Fibroblast of villous mesenchyme (primary cell): Measurements from ENCODE around the gene PERCC1. TPM values are rescaled to one million over a fixed set of nuclear protein-coding genes. Genes with fewer than 3 reads are reported as not detected.

Source experiments
- DNase-seq: peaks from one replicate; pipeline ENCODE4 v3.0.0-alpha.2; 2010; ENCODE audit warnings: low read depth
- H3K4me3 ChIP-seq: 2 replicates; pipeline ENCODE4 v1.5.1; 2011; ENCODE audit warnings: low read depth, mild to moderate bottlenecking, low read length
- CTCF ChIP-seq: IDR thresholded peaks from 2 replicates; pipeline ENCODE4 v1.5.1; 2012; ENCODE audit warnings: low read depth, mild to moderate bottlenecking, low read length; ENCODE audit not compliant: insufficient read depth
- total RNA-seq: library from RNA; depleted of rRNA; stranded (reverse); fragments of >200 nt; gene quantifications from 2 replicates; pipeline ENCODE4 v1.2.3, GENCODE V29; 2012

Gene PERCC1
- total RNA-seq, 1 donor = not detected

GRCh38 chr16:1460602-1461138, 29.8 kb downstream of the PERCC1 start:
- H3K4me3 ChIP-seq = no peak overlapping the region
- TF ChIP-seq CTCF = no peak
- DNase-seq = no peak

GRCh38 chr16:1461146-1461545, 30.3 kb downstream of the PERCC1 start:
- no peak for TF ChIP-seq CTCF
- DNase-seq = peak; percentile 82
- H3K4me3 ChIP-seq = no peak overlapping the region

GRCh38 chr16:1464196-1464893, 33.5 kb downstream of the PERCC1 start:
- no peak for TF ChIP-seq CTCF
- H3K4me3 ChIP-seq = no peak overlapping the region
- DNase-seq = no peak

GRCh38 chr16:1464894-1465566, 34.2 kb downstream of the PERCC1 start:
- no peak for TF ChIP-seq CTCF
- H3K4me3 ChIP-seq = no peak overlapping the region
- no peak for DNase-seq

GRCh38 chr16:1465567-1465915, 34.7 kb downstream of the PERCC1 start:
- no peak overlapping the region for H3K4me3 ChIP-seq
- no peak for DNase-seq
- TF ChIP-seq CTCF = no peak

GRCh38 chr16:1466054-1466453, 35.2 kb downstream of the PERCC1 start:
- DNase-seq = no peak
- H3K4me3 ChIP-seq = no peak overlapping the region
- TF ChIP-seq CTCF = no peak
